Measurements from ENCODE around the gene CBR4.

- TF ChIP-seq EP300 (IDR thresholded peaks at IDR 0.05) (no peak), POLR2AphosphoS5 (IDR thresholded peaks at IDR 0.05) (no peak)
- TF ChIP-seq, protein P1, sequence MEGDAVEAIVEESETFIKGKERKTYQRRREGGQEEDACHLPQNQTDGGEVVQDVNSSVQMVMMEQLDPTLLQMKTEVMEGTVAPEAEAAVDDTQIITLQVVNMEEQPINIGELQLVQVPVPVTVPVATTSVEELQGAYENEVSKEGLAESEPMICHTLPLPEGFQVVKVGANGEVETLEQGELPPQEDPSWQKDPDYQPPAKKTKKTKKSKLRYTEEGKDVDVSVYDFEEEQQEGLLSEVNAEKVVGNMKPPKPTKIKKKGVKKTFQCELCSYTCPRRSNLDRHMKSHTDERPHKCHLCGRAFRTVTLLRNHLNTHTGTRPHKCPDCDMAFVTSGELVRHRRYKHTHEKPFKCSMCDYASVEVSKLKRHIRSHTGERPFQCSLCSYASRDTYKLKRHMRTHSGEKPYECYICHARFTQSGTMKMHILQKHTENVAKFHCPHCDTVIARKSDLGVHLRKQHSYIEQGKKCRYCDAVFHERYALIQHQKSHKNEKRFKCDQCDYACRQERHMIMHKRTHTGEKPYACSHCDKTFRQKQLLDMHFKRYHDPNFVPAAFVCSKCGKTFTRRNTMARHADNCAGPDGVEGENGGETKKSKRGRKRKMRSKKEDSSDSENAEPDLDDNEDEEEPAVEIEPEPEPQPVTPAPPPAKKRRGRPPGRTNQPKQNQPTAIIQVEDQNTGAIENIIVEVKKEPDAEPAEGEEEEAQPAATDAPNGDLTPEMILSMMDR (IDR thresholded peaks at IDR 0.05) = no peak
These were observed 38.9 kb upstream of the CBR4 start for GRCh38 chr4:169048868-169049414.

Measured in sigmoid colon (tissue), 4 donors.